ENCODE data around the gene POLR2L. TPM values are rescaled to one million over a fixed set of nuclear protein-coding genes. Genes with fewer than 3 reads are reported as not detected.

POLR2L gene
- total and polyA plus RNA-seq, 3 donors from 2014 or later, result 32.9 to 97.3 (median 48.4) TPM

DNA sequence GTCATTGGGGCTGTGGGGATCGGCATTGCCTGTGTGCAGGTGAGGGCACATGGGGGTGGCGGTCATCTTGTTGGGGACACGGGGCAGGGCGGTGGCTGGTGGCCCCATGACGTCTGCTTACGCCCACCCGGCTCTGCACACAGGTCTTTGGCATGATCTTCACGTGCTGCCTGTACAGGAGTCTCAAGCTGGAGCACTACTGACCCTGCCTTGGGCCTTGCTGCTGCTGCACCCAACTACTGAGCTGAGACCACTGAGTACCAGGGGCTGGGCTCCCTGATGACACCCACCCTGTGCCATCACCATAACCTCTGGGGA, 4.4 kb downstream of the POLR2L start:
- H3K27me3 ChIP-seq, result no peaks in the 10 kb centered on the region
- no peaks in the 10 kb centered on the region for H3K9me3 ChIP-seq
- no peak overlapping the region for H3K4me3 ChIP-seq
- WGBS, 2 donors, result 88% methylated on average over 7 of the region's 8 CpGs; no CpG with 5 or more reads in 1 of the 2 donors
- H3K4me1 ChIP-seq, result peaks cover 29% of the 10 kb centered on the region
- intact Hi-C loops (cut with DNase I; ENCODE audit: low total_unique reads), result no loop called here
- no peak for DNase-seq
- no peaks in the 10 kb centered on the region for H3K36me3 ChIP-seq (ENCODE audit: low read depth, missing control alignments)
- no peak overlapping the region for H3K27ac ChIP-seq
- TF ChIP-seq POLR2A (IDR thresholded peaks at IDR 0.05), result no peak
- TF ChIP-seq, protein P1, sequence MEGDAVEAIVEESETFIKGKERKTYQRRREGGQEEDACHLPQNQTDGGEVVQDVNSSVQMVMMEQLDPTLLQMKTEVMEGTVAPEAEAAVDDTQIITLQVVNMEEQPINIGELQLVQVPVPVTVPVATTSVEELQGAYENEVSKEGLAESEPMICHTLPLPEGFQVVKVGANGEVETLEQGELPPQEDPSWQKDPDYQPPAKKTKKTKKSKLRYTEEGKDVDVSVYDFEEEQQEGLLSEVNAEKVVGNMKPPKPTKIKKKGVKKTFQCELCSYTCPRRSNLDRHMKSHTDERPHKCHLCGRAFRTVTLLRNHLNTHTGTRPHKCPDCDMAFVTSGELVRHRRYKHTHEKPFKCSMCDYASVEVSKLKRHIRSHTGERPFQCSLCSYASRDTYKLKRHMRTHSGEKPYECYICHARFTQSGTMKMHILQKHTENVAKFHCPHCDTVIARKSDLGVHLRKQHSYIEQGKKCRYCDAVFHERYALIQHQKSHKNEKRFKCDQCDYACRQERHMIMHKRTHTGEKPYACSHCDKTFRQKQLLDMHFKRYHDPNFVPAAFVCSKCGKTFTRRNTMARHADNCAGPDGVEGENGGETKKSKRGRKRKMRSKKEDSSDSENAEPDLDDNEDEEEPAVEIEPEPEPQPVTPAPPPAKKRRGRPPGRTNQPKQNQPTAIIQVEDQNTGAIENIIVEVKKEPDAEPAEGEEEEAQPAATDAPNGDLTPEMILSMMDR (IDR thresholded peaks at IDR 0.05), result no peak

DNA sequence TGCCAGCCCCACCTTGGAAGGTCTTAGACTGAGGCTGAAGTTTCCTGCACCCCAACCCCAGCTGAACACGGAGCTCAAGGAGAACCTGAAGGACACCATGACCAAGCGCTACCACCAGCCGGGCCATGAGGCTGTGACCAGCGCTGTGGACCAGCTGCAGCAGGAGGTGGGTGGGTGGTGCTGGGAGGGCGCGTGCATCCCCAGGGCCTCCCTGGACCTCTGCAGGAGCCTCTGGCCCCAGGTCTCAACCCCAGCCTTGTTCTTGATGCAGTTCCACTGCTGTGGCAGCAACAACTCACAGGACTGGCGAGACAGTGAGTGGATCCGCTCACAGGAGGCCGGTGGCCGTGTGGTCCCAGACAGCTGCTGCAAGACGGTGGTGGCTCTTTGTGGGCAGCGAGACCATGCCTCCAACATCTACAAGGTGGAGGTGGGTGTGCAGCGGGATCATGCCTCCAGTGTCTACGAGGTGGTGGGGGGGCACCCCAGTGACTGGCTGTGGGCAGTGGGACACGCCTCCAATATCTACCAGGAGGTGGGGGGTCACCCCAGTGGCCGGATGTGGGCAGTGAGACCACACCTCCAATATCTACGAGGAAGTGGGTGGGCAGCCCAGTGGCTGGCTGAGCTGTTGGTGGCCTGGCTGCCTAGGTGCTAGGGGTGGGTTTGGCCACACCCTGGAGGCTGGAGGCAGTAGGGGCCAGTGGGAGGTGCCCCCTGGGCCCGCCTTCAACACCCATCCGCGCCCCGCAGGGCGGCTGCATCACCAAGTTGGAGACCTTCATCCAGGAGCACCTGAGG, 4.9 kb downstream of the POLR2L start:
- Histone ChIP-seq H3K27me3 (no peaks in the 10 kb centered on the region), H3K9me3 (no peaks in the 10 kb centered on the region), H3K36me3 (ENCODE audit: low read depth, missing control alignments) (no peaks in the 10 kb centered on the region), H3K4me3 (no peak overlapping the region), H3K27ac (no peak overlapping the region), H3K4me1 (peaks cover 31% of the 10 kb centered on the region)
- TF ChIP-seq, protein P1 (IDR thresholded peaks at IDR 0.05), result no peak
- TF ChIP-seq POLR2A (IDR thresholded peaks at IDR 0.05), result no peak
- intact Hi-C loops (cut with DNase I; ENCODE audit: low total_unique reads), result no loop called here
- no peak for DNase-seq
- 72 to 88% methylated on average over 2 to 21 of the region's 22 CpGs for WGBS, 2 donors

DNA sequence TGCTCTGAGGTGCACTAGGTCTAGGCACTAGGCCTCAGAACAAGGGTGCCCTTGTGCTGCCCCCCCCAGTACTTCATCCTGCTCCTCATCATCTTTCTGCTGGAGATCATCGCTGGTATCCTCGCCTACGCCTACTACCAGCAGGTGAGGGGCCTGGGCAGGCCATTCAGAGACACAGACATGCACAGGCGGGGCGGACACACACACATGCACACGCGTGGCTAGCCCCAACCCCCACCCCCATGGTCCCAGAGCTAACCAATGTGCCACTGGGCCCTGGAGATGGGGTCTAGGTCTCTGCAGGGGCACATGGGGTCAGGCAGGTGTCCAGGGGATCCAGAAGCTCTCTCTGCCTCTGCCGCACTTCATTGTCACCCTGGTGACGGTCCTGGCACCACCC, 5.6 kb downstream of the POLR2L start:
- TF ChIP-seq, protein P1 (IDR thresholded peaks at IDR 0.05), result no peak
- no peak for TF ChIP-seq POLR2A (IDR thresholded peaks at IDR 0.05)
- DNase-seq, result no peak
- Histone ChIP-seq H3K4me3 (no peak overlapping the region), H3K27me3 (no peaks in the 10 kb centered on the region), H3K9me3 (no peaks in the 10 kb centered on the region), H3K36me3 (ENCODE audit: low read depth, missing control alignments) (no peaks in the 10 kb centered on the region), H3K27ac (no peak overlapping the region), H3K4me1 (peaks cover 37% of the 10 kb centered on the region)
- WGBS, 2 donors, result 78 to 79% methylated on average over 2 to 9 of the region's 9 CpGs
- intact Hi-C loops (cut with DNase I; ENCODE audit: low total_unique reads), result no loop called here

DNA sequence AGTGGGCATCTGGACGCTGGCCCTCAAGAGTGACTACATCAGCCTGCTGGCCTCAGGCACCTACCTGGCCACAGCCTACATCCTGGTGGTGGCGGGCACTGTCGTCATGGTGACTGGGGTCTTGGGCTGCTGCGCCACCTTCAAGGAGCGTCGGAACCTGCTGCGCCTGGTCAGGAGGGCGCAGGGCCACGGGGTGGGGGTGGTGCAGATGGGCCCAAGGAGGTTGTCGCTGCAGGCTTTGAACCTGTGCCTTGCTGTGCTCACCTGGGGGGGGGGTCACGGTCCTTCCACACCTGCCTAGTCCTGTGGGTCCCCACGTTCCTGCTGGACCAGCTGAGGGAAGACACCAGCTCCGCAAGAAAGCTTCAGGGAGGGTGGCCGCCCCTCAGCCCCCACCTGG, 6.1 kb downstream of the POLR2L start:
- WGBS, 2 donors, result 87 to 95% methylated on average over 12 to 14 of the region's 14 CpGs
- Histone ChIP-seq H3K36me3 (ENCODE audit: low read depth, missing control alignments) (no peaks in the 10 kb centered on the region), H3K9me3 (no peaks in the 10 kb centered on the region), H3K27ac (no peak overlapping the region), H3K4me3 (no peak overlapping the region), H3K27me3 (no peaks in the 10 kb centered on the region), H3K4me1 (peaks cover 32% of the 10 kb centered on the region)
- no peak for DNase-seq
- no peak for TF ChIP-seq POLR2A (IDR thresholded peaks at IDR 0.05)
- TF ChIP-seq, protein P1 (IDR thresholded peaks at IDR 0.05), result no peak
- intact Hi-C loops (cut with DNase I; ENCODE audit: low total_unique reads), result no loop called here

Data from testis (tissue), 3 donors.